ENCODE data around the gene ADAM19. TPM values are rescaled to one million over a fixed set of nuclear protein-coding genes. Genes with fewer than 3 reads are reported as not detected.

The ADAM19 gene
- total and polyA plus RNA-seq, 2 donors from 2014 or later = 0.88 to 9.2 TPM

GRCh38 chr5:157608972-157609565 is 33.5 kb upstream of the ADAM19 start:
- H3K9ac ChIP-seq (ENCODE audit: low read length in 3 of 3) = no peak overlapping the region

GRCh38 chr5:157607371-157608161 is 32.0 kb upstream of the ADAM19 start:
- Histone ChIP-seq H3K27me3 (ENCODE audit: control insufficient read depth, insufficient read depth, low read length) (no peaks in the 10 kb centered on the region), H3K9me3 (ENCODE audit: control insufficient read depth in 2 of 3, insufficient read depth in 1 of 3, low read length in 3 of 3) (no peaks in the 10 kb centered on the region), H3K4me1 (ENCODE audit: control insufficient read depth in 2 of 3, insufficient read depth in 2 of 3, low read depth in 1 of 3, low read length in 3 of 3) (peaks cover 0 to 3% (median 0%) of the 10 kb centered on the region in 3 donors), H3K36me3 (ENCODE audit: control insufficient read depth in 2 of 3, insufficient read depth in 3 of 3, low read length in 3 of 3) (no peaks in the 10 kb centered on the region), H3K4me3 (ENCODE audit: low read length in 3 of 3) (no peak overlapping the region), H3K27ac (ENCODE audit: low read depth in 2 of 2, low read length in 2 of 2) (no peak overlapping the region), H3K9ac (ENCODE audit: low read length in 3 of 3) (no peak overlapping the region)
- TF ChIP-seq, protein P1, sequence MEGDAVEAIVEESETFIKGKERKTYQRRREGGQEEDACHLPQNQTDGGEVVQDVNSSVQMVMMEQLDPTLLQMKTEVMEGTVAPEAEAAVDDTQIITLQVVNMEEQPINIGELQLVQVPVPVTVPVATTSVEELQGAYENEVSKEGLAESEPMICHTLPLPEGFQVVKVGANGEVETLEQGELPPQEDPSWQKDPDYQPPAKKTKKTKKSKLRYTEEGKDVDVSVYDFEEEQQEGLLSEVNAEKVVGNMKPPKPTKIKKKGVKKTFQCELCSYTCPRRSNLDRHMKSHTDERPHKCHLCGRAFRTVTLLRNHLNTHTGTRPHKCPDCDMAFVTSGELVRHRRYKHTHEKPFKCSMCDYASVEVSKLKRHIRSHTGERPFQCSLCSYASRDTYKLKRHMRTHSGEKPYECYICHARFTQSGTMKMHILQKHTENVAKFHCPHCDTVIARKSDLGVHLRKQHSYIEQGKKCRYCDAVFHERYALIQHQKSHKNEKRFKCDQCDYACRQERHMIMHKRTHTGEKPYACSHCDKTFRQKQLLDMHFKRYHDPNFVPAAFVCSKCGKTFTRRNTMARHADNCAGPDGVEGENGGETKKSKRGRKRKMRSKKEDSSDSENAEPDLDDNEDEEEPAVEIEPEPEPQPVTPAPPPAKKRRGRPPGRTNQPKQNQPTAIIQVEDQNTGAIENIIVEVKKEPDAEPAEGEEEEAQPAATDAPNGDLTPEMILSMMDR (IDR thresholded peaks at IDR 0.05; ENCODE audit: borderline replicate concordance, extremely low read depth, insufficient read depth) = no peak
- intact Hi-C loops (cut with DNase I) = no loop called here
- no peak for FAIRE-seq
- no peak for DNase-seq

More at GRCh38 chr5:157608972-157609565, 33.5 kb upstream of the ADAM19 start:
- intact Hi-C loops (cut with DNase I) = no loop called here
- no peak overlapping the region for H3K4me3 ChIP-seq (ENCODE audit: low read length in 3 of 3)
- H3K36me3 ChIP-seq (ENCODE audit: control insufficient read depth in 2 of 3, insufficient read depth in 3 of 3, low read length in 3 of 3) = no peaks in the 10 kb centered on the region
- no peak overlapping the region for H3K27ac ChIP-seq (ENCODE audit: low read depth in 2 of 2, low read length in 2 of 2)
- FAIRE-seq = no peak
- TF ChIP-seq, protein P1 (IDR thresholded peaks at IDR 0.05; ENCODE audit: borderline replicate concordance, extremely low read depth, insufficient read depth) = no peak
- no peak for DNase-seq
- H3K4me1 ChIP-seq (ENCODE audit: control insufficient read depth in 2 of 3, insufficient read depth in 2 of 3, low read depth in 1 of 3, low read length in 3 of 3) = peaks cover 0 to 3% (median 0%) of the 10 kb centered on the region in 3 donors
- no peaks in the 10 kb centered on the region for H3K27me3 ChIP-seq (ENCODE audit: control insufficient read depth, insufficient read depth, low read length)
- H3K9me3 ChIP-seq (ENCODE audit: control insufficient read depth in 2 of 3, insufficient read depth in 1 of 3, low read length in 3 of 3) = no peaks in the 10 kb centered on the region

- TF ChIP-seq, protein P1 (IDR thresholded peaks at IDR 0.05; ENCODE audit: borderline replicate concordance, extremely low read depth, insufficient read depth) = no peak
- no peak overlapping the region for H3K9ac ChIP-seq (ENCODE audit: low read length in 3 of 3)
- no peak overlapping the region for H3K27ac ChIP-seq (ENCODE audit: low read depth in 2 of 2, low read length in 2 of 2)
- no peaks in the 10 kb centered on the region for H3K9me3 ChIP-seq (ENCODE audit: control insufficient read depth in 2 of 3, insufficient read depth in 1 of 3, low read length in 3 of 3)
- intact Hi-C loops (cut with DNase I) = no loop called here
- H3K4me3 ChIP-seq (ENCODE audit: low read length in 3 of 3) = no peak overlapping the region
- FAIRE-seq (no peak), DNase-seq (no peak)
- no peaks in the 10 kb centered on the region for H3K27me3 ChIP-seq (ENCODE audit: control insufficient read depth, insufficient read depth, low read length)
- H3K4me1 ChIP-seq (ENCODE audit: control insufficient read depth in 2 of 3, insufficient read depth in 2 of 3, low read depth in 1 of 3, low read length in 3 of 3) = peaks cover 0 to 3% (median 0%) of the 10 kb centered on the region in 3 donors
- no peaks in the 10 kb centered on the region for H3K36me3 ChIP-seq (ENCODE audit: control insufficient read depth in 2 of 3, insufficient read depth in 3 of 3, low read length in 3 of 3)
Measured at GRCh38 chr5:157606046-157606445, 30.5 kb upstream of the ADAM19 start.
